KMS-11 (cell line): ENCODE data around the gene GPRASP3.

Source experiments
- H2AFZ ChIP-seq: fragments of 200-600 bp; sonication (generic); 2 replicates; pipeline ENCODE4 v1.6.1; 2016; ENCODE audit warnings: antibody characterized with exemption, mixed run types, low read depth
- H3K27ac ChIP-seq: fragments of 200-600 bp; sonication (generic); 2 replicates; pipeline ENCODE4 v1.6.1; 2016; ENCODE audit warnings: mild to moderate bottlenecking, mixed run types
- H3K27me3 ChIP-seq: fragments of 200-600 bp; sonication (generic); 2 replicates; pipeline ENCODE4 v1.6.1; 2017; ENCODE audit warnings: mild to moderate bottlenecking, low read depth, mixed run types, moderate library complexity; ENCODE audit not compliant: insufficient read depth
- H3K36me3 ChIP-seq: fragments of 200-600 bp; sonication (generic); 2 replicates; pipeline ENCODE4 v1.6.1; 2017; ENCODE audit warnings: mild to moderate bottlenecking, mixed run types; ENCODE audit not compliant: insufficient read depth
- H3K4me1 ChIP-seq: fragments of 200-600 bp; sonication (generic); 2 replicates; pipeline ENCODE4 v1.6.1; 2016; ENCODE audit warnings: mild to moderate bottlenecking, low read depth, mixed run types; ENCODE audit not compliant: poor library complexity, severe bottlenecking
- H3K4me2 ChIP-seq: fragments of 200-600 bp; sonication (generic); 2 replicates; pipeline ENCODE4 v1.7.0; 2016; ENCODE audit warnings: mild to moderate bottlenecking, mixed run types
- H3K4me3 ChIP-seq: fragments of 200-600 bp; sonication (generic); IDR thresholded peaks from 2 replicates; pipeline ENCODE4 v1.6.1; 2017; ENCODE audit warnings: low read depth, low read length, mixed read lengths; ENCODE audit not compliant: insufficient read depth
- H3K79me2 ChIP-seq: fragments of 200-600 bp; sonication (generic); 2 replicates; pipeline ENCODE4 v1.6.1; 2016; ENCODE audit warnings: low read depth, mixed run types; ENCODE audit not compliant: insufficient read depth
- H3K9ac ChIP-seq: fragments of 200-600 bp; sonication (generic); 2 replicates; pipeline ENCODE4 v1.6.1; 2016; ENCODE audit warnings: mild to moderate bottlenecking, mixed run types
- H4K20me1 ChIP-seq: fragments of 200-600 bp; sonication (generic); 2 replicates; pipeline ENCODE4 v1.6.1; 2016; ENCODE audit warnings: mild to moderate bottlenecking, mixed run types; ENCODE audit not compliant: insufficient read depth
- CTCF ChIP-seq: fragments of 200-600 bp; sonication (generic); conservative IDR thresholded peaks from 2 replicates; pipeline ENCODE4 v1.6.1; 2017; ENCODE audit warnings: low read depth, mild to moderate bottlenecking, antibody characterized with exemption, low read length, moderate library complexity, mixed read lengths

GPRASP3 gene

GRCh38 chrX:102723456-102723855, 2.9 kb downstream of the GPRASP3 start:
- no peak overlapping the region for H3K4me2 ChIP-seq
- no peaks in the 10 kb centered on the region for H3K36me3 ChIP-seq
- H4K20me1 ChIP-seq = no peaks in the 10 kb centered on the region
- no peaks in the 10 kb centered on the region for H3K27me3 ChIP-seq
- TF ChIP-seq CTCF = no peak
- no peak overlapping the region for H3K9ac ChIP-seq
- H3K4me1 ChIP-seq = peaks cover 5% of the 10 kb centered on the region
- H3K4me3 ChIP-seq = no peak overlapping the region
- no peaks in the 10 kb centered on the region for H3K79me2 ChIP-seq
- H2AFZ ChIP-seq = no peak overlapping the region
- no peak overlapping the region for H3K27ac ChIP-seq

GRCh38 chrX:102727761-102728160, 7.2 kb downstream of the GPRASP3 start:
- no peak overlapping the region for H3K4me3 ChIP-seq
- H3K79me2 ChIP-seq = no peaks in the 10 kb centered on the region
- no peak overlapping the region for H3K27ac ChIP-seq
- H3K4me1 ChIP-seq = no peaks in the 10 kb centered on the region
- no peak overlapping the region for H3K4me2 ChIP-seq
- H3K36me3 ChIP-seq = no peaks in the 10 kb centered on the region
- TF ChIP-seq CTCF = no peak
- no peak overlapping the region for H3K9ac ChIP-seq
- no peak overlapping the region for H2AFZ ChIP-seq
- no peaks in the 10 kb centered on the region for H3K27me3 ChIP-seq
- no peaks in the 10 kb centered on the region for H4K20me1 ChIP-seq

- no peaks in the 10 kb centered on the region for H3K79me2 ChIP-seq
- no peak overlapping the region for H3K4me3 ChIP-seq
- TF ChIP-seq CTCF = no peak
- no peak overlapping the region for H3K27ac ChIP-seq
- H3K4me2 ChIP-seq = no peak overlapping the region
- no peaks in the 10 kb centered on the region for H4K20me1 ChIP-seq
- no peak overlapping the region for H2AFZ ChIP-seq
- H3K36me3 ChIP-seq = no peaks in the 10 kb centered on the region
- H3K4me1 ChIP-seq = no peaks in the 10 kb centered on the region
- H3K27me3 ChIP-seq = no peaks in the 10 kb centered on the region
- H3K9ac ChIP-seq = no peak overlapping the region
These were observed 8.1 kb downstream of the GPRASP3 start for GRCh38 chrX:102728646-102729045.

GRCh38 chrX:102739657-102740056, 19.1 kb downstream of the GPRASP3 start:
- no peak for TF ChIP-seq CTCF
- H3K36me3 ChIP-seq = no peaks in the 10 kb centered on the region
- no peak overlapping the region for H3K4me3 ChIP-seq
- no peak overlapping the region for H2AFZ ChIP-seq
- H3K4me2 ChIP-seq = no peak overlapping the region
- H3K27ac ChIP-seq = no peak overlapping the region
- H4K20me1 ChIP-seq = no peaks in the 10 kb centered on the region
- H3K79me2 ChIP-seq = no peaks in the 10 kb centered on the region
- no peak overlapping the region for H3K9ac ChIP-seq
- no peaks in the 10 kb centered on the region for H3K27me3 ChIP-seq
- no peaks in the 10 kb centered on the region for H3K4me1 ChIP-seq
